HG03378 (cell line): ENCODE results near the gene SYNE4.
"Not testable (repeated sequence)": the region's sequence is repeated elsewhere in the genome, so short reads cannot be mapped to it uniquely, and the experiment has no call there.

Experiments used
- ATAC-seq: cut with Tn5 transposase; IDR thresholded peaks from one replicate; pipeline ENCODE4 v1.9.1; 2021; ENCODE audit warnings: mild to moderate bottlenecking, moderate library complexity; ENCODE audit not compliant: unreplicated experiment

SYNE4 gene

DNA sequence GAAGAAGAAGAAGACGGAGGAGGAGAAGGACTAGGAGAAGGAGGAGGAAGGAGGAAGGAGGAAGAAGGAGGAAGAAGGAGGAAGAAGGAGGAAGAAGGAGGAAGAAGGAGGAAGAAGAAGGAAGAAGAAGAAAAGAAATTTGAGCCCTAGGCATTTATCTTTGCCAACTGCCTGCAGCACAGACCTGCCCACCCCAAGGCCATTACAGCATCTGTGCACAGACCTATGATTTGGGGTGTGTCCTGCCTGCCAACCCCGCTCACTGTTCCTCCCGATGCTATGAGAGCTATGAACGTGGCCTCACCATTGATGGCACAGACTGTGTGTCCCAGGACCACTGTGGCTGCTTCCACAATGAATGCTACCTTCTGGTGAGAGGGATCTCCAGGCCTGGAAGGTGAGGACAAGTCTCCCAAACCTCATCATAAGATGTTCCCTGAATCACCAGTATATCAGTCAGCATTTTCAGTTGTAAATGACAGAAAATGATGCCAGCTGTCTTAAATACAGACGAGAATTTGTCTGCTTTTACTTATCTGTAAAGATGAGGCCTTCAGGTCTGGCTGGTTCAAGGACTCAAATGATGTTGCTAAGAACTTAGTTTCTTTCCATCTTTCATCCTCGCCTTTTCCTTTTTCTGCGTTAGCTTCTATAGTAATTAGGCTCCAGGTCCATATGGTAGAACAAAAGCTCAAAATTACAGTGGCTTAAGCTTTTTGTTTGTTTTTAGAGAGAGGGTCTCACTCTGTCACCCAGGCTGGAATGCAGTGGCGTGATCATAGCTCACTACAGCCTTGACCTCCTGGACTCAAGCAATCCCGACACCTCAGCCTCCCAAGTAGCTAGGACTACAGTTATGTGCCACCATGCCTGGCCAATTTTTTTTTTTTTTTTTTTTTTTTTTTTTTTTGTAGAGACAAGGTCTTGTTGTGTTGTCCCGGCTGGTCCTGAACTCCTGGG is 17.6 kb downstream of the SYNE4 start:
- ATAC-seq = no peak

GRCh38 chr19:35990156-35990555 is 18.5 kb downstream of the SYNE4 start:
- no peak for ATAC-seq

- ATAC-seq = no peak
Observed at GRCh38 chr19:35988824-35989223, 19.8 kb downstream of the SYNE4 start.

DNA sequence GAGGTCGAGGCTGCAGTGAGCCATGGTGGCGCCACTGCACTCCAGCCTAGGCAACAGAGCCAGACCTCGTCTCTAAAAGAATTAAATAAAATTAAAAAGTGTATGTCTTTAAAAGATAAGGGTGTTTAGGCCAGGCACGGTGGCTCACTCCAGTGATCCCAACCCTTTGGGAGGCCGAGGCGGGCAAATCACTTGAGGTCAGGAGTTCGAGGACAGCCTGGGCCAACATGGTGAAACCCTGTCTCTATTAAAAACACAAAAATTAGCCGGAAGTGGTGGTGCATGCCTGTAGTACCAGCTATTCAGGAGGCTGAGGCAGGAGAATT is 21.1 kb downstream of the SYNE4 start:
- ATAC-seq = no peak

GRCh38 chr19:35986664-35987570 is 21.7 kb downstream of the SYNE4 start:
- no peak for ATAC-seq

DNA sequence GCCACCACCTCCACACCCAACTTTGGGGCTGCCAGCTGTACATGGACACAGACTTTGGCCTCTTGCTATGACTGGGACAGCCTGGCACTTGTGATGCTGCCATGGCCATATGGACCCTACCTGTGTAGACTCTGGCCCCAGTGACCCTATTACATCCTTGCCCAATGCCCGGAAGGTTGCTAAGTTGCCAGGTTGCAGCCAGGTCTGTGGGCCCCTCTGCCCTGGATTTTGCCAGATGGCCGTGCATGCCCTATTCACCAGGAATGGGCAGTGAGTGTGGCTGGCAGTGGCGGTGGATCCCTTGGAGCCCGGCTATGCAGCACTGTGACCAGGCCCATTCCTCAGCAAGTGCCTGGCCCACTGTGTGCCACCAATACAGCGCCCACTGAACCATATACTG is 22.5 kb downstream of the SYNE4 start:
- ATAC-seq = no peak

DNA sequence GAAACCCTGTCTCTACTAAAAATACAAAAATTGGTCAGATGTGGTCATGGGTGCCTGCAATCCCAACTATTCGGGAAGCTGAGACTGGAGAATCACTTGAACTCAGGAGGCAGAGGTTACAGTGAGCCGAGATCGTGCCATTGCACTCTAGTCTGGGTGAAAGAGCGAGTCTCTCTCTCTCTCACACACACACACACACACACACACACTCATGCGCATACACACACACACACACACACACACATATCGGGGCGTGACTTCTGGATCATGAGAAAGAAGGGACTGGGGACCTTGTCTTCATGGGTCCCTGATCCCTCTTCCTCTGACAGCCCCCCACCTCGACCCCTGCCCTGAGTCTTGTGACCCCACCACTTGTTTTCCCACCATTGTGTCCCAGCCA is 25.4 kb downstream of the SYNE4 start:
- no peak for ATAC-seq

- ATAC-seq = not testable (repeated sequence)
Observed at GRCh38 chr19:35980997-35981396, 27.6 kb downstream of the SYNE4 start.

DNA sequence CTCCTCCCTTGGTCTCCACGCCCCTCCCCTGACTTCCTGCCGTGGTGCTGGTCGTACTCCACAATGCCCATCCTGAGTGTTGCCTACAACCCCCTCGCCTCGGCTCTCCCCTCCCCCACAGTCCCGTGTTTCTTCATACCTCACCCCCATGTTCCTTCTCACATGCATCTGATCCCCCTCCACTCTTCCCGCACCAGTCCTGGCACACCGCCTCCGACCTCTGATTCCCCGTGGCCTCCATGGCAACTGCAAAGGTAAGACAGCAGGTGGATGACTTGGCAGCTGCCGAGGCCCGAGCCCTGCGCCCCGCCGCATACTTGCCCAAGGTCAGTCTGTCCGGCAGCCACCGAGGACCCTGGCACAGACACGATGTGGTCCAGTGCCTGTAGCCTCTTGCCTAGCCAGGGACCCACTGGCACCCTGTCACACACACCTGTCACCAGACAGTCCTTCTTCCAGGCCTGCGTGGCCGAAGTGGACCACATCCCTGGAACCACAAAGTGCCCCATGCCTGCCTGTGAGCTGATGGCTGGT is 29.7 kb downstream of the SYNE4 start:
- no peak for ATAC-seq

- no peak for ATAC-seq
Observed at GRCh38 chr19:35978271-35978670, 30.3 kb downstream of the SYNE4 start.

DNA sequence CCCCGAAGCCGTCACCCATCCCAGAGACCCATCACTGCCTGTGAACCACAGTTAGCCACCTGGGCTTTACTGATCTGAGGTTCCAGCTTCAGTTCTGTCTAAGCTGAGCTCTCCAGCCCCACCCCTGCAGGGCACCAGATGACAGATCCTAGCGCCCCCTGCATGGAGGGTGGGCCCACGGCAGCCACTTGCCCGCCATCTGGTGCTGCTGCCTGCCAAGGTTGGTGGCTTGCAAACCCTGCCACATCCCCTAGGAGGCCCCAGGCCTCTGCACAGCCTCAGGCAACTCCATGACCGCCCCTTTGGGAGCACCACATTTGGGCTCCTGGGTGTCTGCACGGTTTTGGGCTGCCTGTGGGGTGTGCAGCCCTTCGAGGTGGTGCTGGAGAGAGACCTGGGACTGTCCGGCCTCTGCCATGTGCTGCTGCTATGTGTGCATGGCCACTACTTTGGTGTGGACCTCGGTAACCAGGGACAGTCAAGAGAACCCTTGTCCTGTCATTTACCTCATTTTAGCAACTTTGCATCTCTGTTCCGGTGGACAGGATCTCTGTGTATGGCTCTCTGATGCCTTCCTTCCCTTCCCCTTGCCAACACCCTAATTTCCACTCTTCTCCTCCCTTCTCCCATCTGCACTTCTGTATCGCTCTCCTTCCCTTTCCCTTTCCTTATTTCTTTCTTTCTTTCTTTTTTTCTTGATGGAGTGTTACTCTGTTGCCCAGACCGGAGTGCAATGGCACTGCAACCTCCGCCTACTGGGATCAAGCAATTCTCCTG is 31.0 kb downstream of the SYNE4 start:
- no peak for ATAC-seq

DNA sequence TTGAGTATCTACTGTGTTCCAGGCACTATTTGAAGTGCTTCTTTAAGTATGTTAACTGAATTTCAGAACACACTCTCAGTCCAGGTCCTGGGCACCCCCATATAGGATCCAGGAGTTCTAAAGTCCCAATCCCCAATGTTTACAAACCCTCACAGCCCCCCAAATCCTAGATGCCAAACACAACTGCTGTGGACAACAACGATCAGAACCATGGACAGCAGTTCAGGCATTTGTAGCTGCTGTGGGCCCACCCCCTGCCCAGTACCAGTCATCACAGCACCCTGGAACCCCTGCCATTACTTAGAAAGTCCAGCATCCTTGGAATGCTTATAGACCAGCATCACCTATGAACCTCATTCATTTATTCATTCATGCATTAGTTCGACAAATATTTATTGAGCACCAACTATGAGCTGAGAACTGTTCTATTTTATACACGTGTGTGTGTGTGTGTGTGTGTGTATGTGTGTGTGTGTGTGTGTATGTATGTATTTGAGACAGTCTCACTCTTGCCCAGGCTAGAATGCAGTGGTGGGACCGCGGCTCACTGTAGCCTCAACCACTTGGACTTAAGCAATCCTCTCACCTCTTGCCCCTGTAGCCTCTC is 32.9 kb downstream of the SYNE4 start:
- no peak for ATAC-seq

DNA sequence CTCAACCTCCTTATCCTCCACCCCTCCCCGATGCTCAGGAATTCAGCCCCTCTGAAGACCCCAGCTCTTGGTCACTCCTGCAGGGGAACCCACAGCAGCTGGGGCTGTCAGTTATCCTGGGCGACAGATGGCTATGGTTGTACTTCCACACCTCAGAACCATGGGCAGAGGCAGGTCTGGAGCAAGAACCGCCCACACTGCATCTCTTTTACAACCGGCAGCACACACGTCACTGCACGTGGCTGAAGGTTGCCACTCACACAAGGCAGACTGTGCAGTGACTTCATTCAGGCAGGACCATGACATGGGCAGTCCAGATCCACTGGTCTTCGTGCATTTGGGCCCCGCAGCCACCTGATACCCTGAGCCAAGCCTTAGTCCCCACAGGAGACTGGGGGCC is 35.1 kb downstream of the SYNE4 start:
- no peak for ATAC-seq

GRCh38 chr19:35966771-35967170 is 41.8 kb downstream of the SYNE4 start:
- no peak for ATAC-seq

- ATAC-seq = no peak
Observed at GRCh38 chr19:35963514-35963913, 45.1 kb downstream of the SYNE4 start.

- no peak for ATAC-seq
Observed at GRCh38 chr19:35960432-35960972, 48.1 kb downstream of the SYNE4 start.

GRCh38 chr19:35959968-35960320 is 48.7 kb downstream of the SYNE4 start:
- no peak for ATAC-seq

DNA sequence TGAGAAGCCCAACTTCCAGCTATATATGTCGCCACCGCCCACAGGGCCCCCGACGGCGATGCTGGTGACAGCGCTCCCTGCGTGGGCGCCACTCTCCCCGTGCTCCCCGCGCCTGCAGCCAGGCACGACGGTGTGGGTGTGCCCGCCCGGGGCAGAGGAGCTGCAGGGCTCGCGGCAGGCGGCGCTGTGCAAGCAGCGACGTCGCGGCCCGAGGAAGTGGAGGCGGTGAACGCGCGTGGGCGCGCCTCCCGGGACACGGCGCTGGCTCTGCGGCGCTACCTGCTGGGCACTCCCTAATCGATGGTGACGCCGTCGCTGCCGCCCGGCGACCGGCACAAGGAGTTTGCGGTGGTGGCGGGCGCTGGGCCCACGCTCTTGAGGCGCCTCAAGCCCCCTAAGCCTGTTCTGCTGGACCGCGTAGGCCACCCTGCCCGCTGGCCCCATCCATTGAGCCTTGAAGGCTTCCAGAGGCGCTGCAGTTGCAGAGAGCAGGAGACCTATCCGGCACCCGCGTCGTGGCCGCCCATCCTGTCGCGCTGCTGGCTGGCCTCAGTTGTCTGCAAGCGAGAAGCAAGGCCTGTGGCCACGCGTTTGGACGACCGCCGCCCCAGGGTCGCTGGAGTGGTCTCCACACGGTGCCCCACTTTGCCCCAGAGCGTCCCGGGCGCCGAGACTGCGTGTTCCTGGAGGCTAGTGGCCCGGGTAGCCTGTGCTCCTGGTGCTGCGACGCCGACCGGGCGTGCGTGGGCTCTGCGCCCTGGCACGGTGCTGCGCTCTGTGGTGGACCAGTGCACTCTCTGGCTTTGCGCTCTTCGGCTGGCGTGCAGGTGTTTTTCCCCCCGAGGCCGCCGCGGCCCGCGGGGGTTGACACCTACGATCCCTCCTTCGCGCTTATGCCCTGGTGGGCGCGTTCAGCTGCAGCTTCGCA is 49.3 kb downstream of the SYNE4 start:
- ATAC-seq = no peak

GRCh38 chr19:35958660-35959039 is 50.0 kb downstream of the SYNE4 start:
- ATAC-seq = no peak
